GM12891 (cell line): ENCODE measurements around the gene OXLD1.

Source experiments
- POLR2A ChIP-seq: IDR thresholded peaks from 2 replicates; pipeline ENCODE4 v1.6.1; 2011; ENCODE audit warnings: low read depth, low read length, control low read depth
- POLR2AphosphoS5 ChIP-seq: IDR thresholded peaks from 2 replicates; pipeline ENCODE4 v1.6.1; 2011; ENCODE audit warnings: low read depth, low read length, control low read depth
- POU2F2 ChIP-seq: IDR thresholded peaks from 2 replicates; pipeline ENCODE4 v1.6.1; 2011; ENCODE audit warnings: low read depth, mild to moderate bottlenecking, control low read depth, low read length, moderate library complexity
- SPI1 ChIP-seq: IDR thresholded peaks from 2 replicates; pipeline ENCODE4 v1.6.1; 2011; ENCODE audit warnings: low read depth, low read length, control low read depth
- TAF1 ChIP-seq: IDR thresholded peaks from 2 replicates; pipeline ENCODE4 v1.6.1; 2011; ENCODE audit warnings: low read depth, low read length, control low read depth

DNA sequence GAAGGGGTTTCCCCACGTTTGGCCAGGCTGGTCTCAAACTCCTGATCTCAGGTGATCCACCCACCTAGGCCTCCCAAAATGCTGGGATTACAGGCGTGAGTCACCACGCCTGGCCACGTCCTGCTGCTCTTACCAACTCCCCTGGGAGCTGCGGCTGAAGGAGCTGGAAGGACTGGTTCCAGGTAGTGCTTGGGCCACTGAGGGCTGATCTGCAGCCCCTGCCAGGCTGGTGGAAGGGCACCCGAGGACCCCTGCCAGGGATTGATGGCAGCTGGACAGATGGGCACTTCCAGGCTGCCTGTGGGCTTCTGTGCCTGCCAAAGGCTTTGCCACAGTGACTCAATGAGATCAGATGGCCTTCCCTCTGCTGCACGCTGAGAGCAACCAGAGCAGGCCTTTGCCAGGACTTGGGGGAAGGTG, 2.3 kb downstream of the OXLD1 start:
- peak; percentile 33; the same call in 1 of the 2 replicates for TF ChIP-seq POLR2A
- 0 out of 2 replicates have a peak, but pooled peaks have one; percentile 41 for TF ChIP-seq POLR2AphosphoS5
- TF ChIP-seq TAF1 = no peak
- no peak for TF ChIP-seq POU2F2
- no peak for TF ChIP-seq SPI1
